HCT116 (cell line): ENCODE data around the gene KDM4D. TPM values are rescaled to one million over a fixed set of nuclear protein-coding genes. Genes with fewer than 3 reads are reported as not detected.

ENCODE experiments used
- ATAC-seq: fragments of 200-7000 bp; cut with Tn5 transposase; 2 replicates; pipeline ENCODE4 v1.9.1; 2020; ENCODE audit warnings: mild to moderate bottlenecking, moderate library complexity
- BruUV-seq: library from RNA; stranded (reverse); fragments of 400-500 nt; replicated peaks from 2 replicates; lab custom pipeline; 2021; lab: Mats Ljungman, UMichigan
- CTCF ChIA-PET: fragments of 300-600 bp; sonication (Branson Sonifier 250); formaldehyde crosslinking; loops from one replicate; lab custom pipeline; 2021; ENCODE audit warnings: antibody characterized with exemption; lab: Charles Lee
- POLR2A ChIA-PET: fragments of 300-600, 350-600 bp; sonication (Branson Sonifier 250); formaldehyde crosslinking; loops from one replicate; lab custom pipeline; 2021; ENCODE audit warnings: antibody characterized with exemption; lab: Charles Lee
- RAD21 ChIA-PET, 2 experiments: fragments of 300-600 bp; sonication (Branson Sonifier 250); formaldehyde crosslinking; loops; one replicate each; lab custom pipeline; 2023; ENCODE audit warnings: low total read pairs in 2 of 2; ENCODE audit not compliant: uncharacterized antibody in 2 of 2, unreplicated experiment in 2 of 2, low non-redundant PET in 1 of 2; lab: Charles Lee
- DNase-seq: peaks from one replicate; pipeline ENCODE4 v3.0.0-alpha.2; 2010; ENCODE audit warnings: low read depth, low spot score
- H2AFZ ChIP-seq: fragments of 200-600 bp; shearing (Covaris generic), sonication (generic); 2 replicates; pipeline ENCODE4 v1.6.1; 2017; ENCODE audit warnings: low read depth, mixed run types, mixed read lengths, antibody characterized with exemption, low read length; ENCODE audit not compliant: poor library complexity, severe bottlenecking
- H3K27ac ChIP-seq: 2 replicates; pipeline ENCODE4 v1.5.1; 2012; ENCODE audit warnings: low read depth, low read length
- H3K27me3 ChIP-seq: fragments of 200-600 bp; sonication (generic); 2 replicates; pipeline ENCODE4 v1.6.1; 2016; ENCODE audit warnings: mixed run types, low read length, mixed read lengths; ENCODE audit not compliant: insufficient read depth
- H3K36me3 ChIP-seq, 2 experiments: fragments of 200-500 bp in 1 of 2; fragments of 200-600 bp in 1 of 2; sonication (Bioruptor generic) in 1 of 2; sonication (generic) in 1 of 2; 2 replicates each; pipeline versions ENCODE4 v1.5.1 to v1.6.1; 2014 to 2016; ENCODE audit warnings: low read length in 2 of 2, inconsistent platforms in 1 of 2, mixed read lengths in 1 of 2, mixed run types in 1 of 2; ENCODE audit not compliant: insufficient read depth in 2 of 2, control insufficient read depth in 1 of 2
- H3K4me1 ChIP-seq, 2 experiments: fragments of 200-600 bp in 1 of 2; sonication (generic) in 1 of 2; 2 replicates each; pipeline versions ENCODE4 v1.5.1 to v1.6.1; 2012 to 2017; ENCODE audit warnings: low read length in 2 of 2, inconsistent platforms in 1 of 2, mild to moderate bottlenecking in 1 of 2, mixed read lengths in 1 of 2, mixed run types in 1 of 2, moderate library complexity in 1 of 2; ENCODE audit not compliant: insufficient read depth in 2 of 2, control insufficient read depth in 1 of 2
- H3K4me2 ChIP-seq: fragments of 200-600 bp; sonication (generic); 2 replicates; pipeline ENCODE4 v1.6.1; 2017; ENCODE audit warnings: mixed run types, low read length, mixed read lengths
- H3K4me3 ChIP-seq, 2 experiments: fragments of 200-600 bp in 1 of 2; sonication (generic) in 1 of 2; replicated peaks in 1 of 2; 2 replicates each; pipeline ENCODE4 v1.5.1; 2011 to 2016; ENCODE audit warnings: low read length in 2 of 2, control low read depth in 1 of 2, low read depth in 1 of 2, mild to moderate bottlenecking in 1 of 2, mixed read lengths in 1 of 2, mixed run types in 1 of 2
- H3K79me2 ChIP-seq: fragments of 200-600 bp; sonication (generic); 2 replicates; pipeline ENCODE4 v1.6.1; 2017; ENCODE audit warnings: mild to moderate bottlenecking, mixed run types, low read length, moderate library complexity, mixed read lengths; ENCODE audit not compliant: insufficient read depth
- H3K9ac ChIP-seq: fragments of 200-600 bp; sonication (generic); 2 replicates; pipeline ENCODE4 v1.6.1; 2016; ENCODE audit warnings: low read length, mixed read lengths
- H3K9me2 ChIP-seq: fragments of 200-600 bp; sonication (generic), shearing (Covaris generic); 2 replicates; pipeline ENCODE4 v1.6.1; 2017; ENCODE audit warnings: mixed run types, mild to moderate bottlenecking, moderate library complexity; ENCODE audit not compliant: insufficient read depth
- H3K9me3 ChIP-seq, 2 experiments: fragments of 200-500 bp in 1 of 2; fragments of 200-600 bp in 1 of 2; sonication (Bioruptor generic) in 1 of 2; sonication (generic) in 1 of 2; 2 replicates each; pipeline ENCODE4 v1.6.1; 2014 to 2017; ENCODE audit warnings: low read length in 2 of 2, mixed read lengths in 2 of 2, inconsistent platforms in 1 of 2, low read depth in 1 of 2, mild to moderate bottlenecking in 1 of 2, mixed run types in 1 of 2, moderate library complexity in 1 of 2; ENCODE audit not compliant: control insufficient read depth in 1 of 2, insufficient read depth in 1 of 2
- H4K20me1 ChIP-seq: fragments of 200-600 bp; sonication (generic), shearing (Covaris generic); 2 replicates; pipeline ENCODE4 v1.6.1; 2017; ENCODE audit warnings: mixed run types, mild to moderate bottlenecking, moderate library complexity; ENCODE audit not compliant: insufficient read depth
- CBX3 ChIP-seq: IDR thresholded peaks from 2 replicates; pipeline ENCODE4 v1.6.1; 2012; ENCODE audit warnings: low read depth
- CEBPB ChIP-seq: IDR thresholded peaks from 2 replicates; pipeline ENCODE4 v1.6.1; 2012; ENCODE audit warnings: low read depth
- EGR1 ChIP-seq: IDR thresholded peaks from 2 replicates; pipeline ENCODE4 v1.6.1; 2012; ENCODE audit warnings: low read depth
- ELF1 ChIP-seq: IDR thresholded peaks from 2 replicates; pipeline ENCODE4 v1.6.1; 2012; ENCODE audit warnings: low read depth, borderline replicate concordance
- EZH2 ChIP-seq: fragments of 200-600 bp; sonication (generic); IDR thresholded peaks from 2 replicates; pipeline ENCODE4 v1.6.1; 2017; ENCODE audit warnings: antibody characterized with exemption, mixed run types
- EZH2phosphoT487 ChIP-seq: fragments of 200-600 bp; IDR thresholded peaks from 2 replicates; pipeline ENCODE4 v1.6.1; 2018; ENCODE audit warnings: antibody characterized with exemption, borderline replicate concordance
- FOSL1 ChIP-seq: IDR thresholded peaks from 2 replicates; pipeline ENCODE4 v1.6.1; 2012; ENCODE audit warnings: low read depth
- JUND ChIP-seq: IDR thresholded peaks from 2 replicates; pipeline ENCODE4 v1.6.1; 2012
- POLR2AphosphoS5 ChIP-seq: IDR thresholded peaks from 2 replicates; pipeline ENCODE4 v1.6.1; 2011; ENCODE audit warnings: mild to moderate bottlenecking, low read depth, low read length, moderate library complexity
- RAD21 ChIP-seq: IDR thresholded peaks from 2 replicates; pipeline ENCODE4 v1.6.1; 2012; ENCODE audit warnings: low read depth, mild to moderate bottlenecking
- SP1 ChIP-seq: IDR thresholded peaks from 2 replicates; pipeline ENCODE4 v1.6.1; 2012; ENCODE audit warnings: low read depth
- SRF ChIP-seq: IDR thresholded peaks from 2 replicates; pipeline ENCODE4 v1.6.1; 2012; ENCODE audit warnings: low read depth
- TCF7L2 ChIP-seq: IDR thresholded peaks from 2 replicates; pipeline ENCODE4 v1.7.0; 2011; ENCODE audit warnings: borderline replicate concordance, inconsistent platforms; ENCODE audit not compliant: insufficient read depth, insufficient read length; ENCODE audit errors: extremely low read depth
- ZFX ChIP-seq: fragments of 450-650 bp; IDR thresholded peaks from 2 replicates; pipeline ENCODE4 v1.6.1; 2017
- intact Hi-C: fragments of 100-400 bp; cut with micrococcal nuclease; formaldehyde crosslinking; loops from 2 replicates; pipeline ENCODE4 v1.10.0; 2022
- total RNA-seq: library from RNA; stranded (reverse); gene quantifications from one replicate; pipeline ENCODE4 v1.2.1, GENCODE V29; 2021; ENCODE audit not compliant: unreplicated experiment
- TF ChIP-seq, protein P1 (sequence below): IDR thresholded peaks from 2 replicates; pipeline ENCODE4 v1.6.1; 2011; ENCODE audit warnings: mild to moderate bottlenecking, low read length, moderate library complexity; ENCODE audit not compliant: insufficient replicate concordance; ENCODE audit errors: extremely low read depth
- TF ChIP-seq, protein P2 (sequence below): IDR thresholded peaks from 2 replicates; pipeline ENCODE4 v1.6.1; 2012
- TF ChIP-seq, protein P3 (sequence below): IDR thresholded peaks from 2 replicates; pipeline ENCODE4 v1.6.1; 2012; ENCODE audit warnings: low read depth

Gene KDM4D
- total RNA-seq, 1 experiment from 2014 or later = 2.1 TPM

DNA sequence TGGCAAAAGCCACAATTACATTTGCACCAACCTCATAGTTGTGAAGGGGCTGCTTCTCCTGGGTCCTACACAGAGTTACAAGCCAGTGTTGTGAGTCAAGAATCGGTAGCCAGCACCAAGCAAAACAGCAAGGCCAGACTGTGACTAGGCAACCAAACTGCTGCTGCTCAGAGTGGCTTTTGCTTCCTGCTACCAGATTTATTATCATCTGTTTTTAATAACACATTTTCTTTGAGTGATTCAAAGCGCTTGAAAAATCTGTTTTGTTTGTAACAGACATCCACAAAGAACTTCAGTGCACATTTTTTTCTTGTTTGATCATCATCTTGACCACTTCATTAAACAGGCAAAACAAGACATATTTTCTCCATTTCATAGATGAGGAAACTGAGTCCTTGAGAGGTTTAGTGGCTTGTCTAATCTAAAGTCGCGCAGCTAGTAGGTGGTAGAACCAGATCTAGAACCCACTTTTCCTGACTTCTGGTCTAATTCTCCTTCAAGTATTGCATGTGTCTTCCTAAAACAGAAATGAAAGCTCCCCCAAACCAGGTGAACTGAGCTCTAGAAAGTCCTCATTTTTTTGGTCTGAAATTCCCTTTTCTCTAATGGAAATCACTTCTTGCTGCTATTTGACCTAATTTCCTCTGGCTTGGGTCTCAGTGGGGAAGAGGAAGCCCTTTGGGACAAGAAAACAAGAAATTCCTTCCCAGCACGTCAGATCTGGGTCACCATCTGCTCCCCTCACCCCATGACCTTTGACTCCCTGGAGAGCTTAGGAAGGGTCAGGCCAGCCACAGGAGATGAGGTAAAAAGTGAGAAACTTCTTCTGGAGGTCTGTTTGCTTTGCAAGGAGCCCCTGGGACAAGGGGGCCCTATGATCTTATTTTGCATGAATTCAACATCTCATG lies 40.0 kb upstream of the KDM4D start:
- CTCF ChIA-PET = no interaction called here
- TF ChIP-seq TCF7L2 = no peak
- TF ChIP-seq RAD21 = no peak
- TF ChIP-seq, protein P1, sequence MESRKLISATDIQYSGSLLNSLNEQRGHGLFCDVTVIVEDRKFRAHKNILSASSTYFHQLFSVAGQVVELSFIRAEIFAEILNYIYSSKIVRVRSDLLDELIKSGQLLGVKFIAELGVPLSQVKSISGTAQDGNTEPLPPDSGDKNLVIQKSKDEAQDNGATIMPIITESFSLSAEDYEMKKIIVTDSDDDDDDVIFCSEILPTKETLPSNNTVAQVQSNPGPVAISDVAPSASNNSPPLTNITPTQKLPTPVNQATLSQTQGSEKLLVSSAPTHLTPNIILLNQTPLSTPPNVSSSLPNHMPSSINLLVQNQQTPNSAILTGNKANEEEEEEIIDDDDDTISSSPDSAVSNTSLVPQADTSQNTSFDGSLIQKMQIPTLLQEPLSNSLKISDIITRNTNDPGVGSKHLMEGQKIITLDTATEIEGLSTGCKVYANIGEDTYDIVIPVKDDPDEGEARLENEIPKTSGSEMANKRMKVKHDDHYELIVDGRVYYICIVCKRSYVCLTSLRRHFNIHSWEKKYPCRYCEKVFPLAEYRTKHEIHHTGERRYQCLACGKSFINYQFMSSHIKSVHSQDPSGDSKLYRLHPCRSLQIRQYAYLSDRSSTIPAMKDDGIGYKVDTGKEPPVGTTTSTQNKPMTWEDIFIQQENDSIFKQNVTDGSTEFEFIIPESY = no peak
- TF ChIP-seq EZH2phosphoT487 = no peak
- no peak for TF ChIP-seq POLR2AphosphoS5
- TF ChIP-seq CEBPB = no peak
- TF ChIP-seq, protein P2, sequence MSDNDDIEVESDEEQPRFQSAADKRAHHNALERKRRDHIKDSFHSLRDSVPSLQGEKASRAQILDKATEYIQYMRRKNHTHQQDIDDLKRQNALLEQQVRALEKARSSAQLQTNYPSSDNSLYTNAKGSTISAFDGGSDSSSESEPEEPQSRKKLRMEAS = no peak
- no peak for TF ChIP-seq ELF1
- TF ChIP-seq EGR1 = no peak
- TF ChIP-seq CBX3 = no peak
- TF ChIP-seq, protein P3, sequence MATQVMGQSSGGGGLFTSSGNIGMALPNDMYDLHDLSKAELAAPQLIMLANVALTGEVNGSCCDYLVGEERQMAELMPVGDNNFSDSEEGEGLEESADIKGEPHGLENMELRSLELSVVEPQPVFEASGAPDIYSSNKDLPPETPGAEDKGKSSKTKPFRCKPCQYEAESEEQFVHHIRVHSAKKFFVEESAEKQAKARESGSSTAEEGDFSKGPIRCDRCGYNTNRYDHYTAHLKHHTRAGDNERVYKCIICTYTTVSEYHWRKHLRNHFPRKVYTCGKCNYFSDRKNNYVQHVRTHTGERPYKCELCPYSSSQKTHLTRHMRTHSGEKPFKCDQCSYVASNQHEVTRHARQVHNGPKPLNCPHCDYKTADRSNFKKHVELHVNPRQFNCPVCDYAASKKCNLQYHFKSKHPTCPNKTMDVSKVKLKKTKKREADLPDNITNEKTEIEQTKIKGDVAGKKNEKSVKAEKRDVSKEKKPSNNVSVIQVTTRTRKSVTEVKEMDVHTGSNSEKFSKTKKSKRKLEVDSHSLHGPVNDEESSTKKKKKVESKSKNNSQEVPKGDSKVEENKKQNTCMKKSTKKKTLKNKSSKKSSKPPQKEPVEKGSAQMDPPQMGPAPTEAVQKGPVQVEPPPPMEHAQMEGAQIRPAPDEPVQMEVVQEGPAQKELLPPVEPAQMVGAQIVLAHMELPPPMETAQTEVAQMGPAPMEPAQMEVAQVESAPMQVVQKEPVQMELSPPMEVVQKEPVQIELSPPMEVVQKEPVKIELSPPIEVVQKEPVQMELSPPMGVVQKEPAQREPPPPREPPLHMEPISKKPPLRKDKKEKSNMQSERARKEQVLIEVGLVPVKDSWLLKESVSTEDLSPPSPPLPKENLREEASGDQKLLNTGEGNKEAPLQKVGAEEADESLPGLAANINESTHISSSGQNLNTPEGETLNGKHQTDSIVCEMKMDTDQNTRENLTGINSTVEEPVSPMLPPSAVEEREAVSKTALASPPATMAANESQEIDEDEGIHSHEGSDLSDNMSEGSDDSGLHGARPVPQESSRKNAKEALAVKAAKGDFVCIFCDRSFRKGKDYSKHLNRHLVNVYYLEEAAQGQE = no peak
- TF ChIP-seq SRF = no peak
- TF ChIP-seq ZFX = no peak
- no peak for TF ChIP-seq EZH2
- no peak for TF ChIP-seq JUND
- no peak for TF ChIP-seq SP1
- no peak for TF ChIP-seq FOSL1

More for the DNA sequence above, 40.0 kb upstream of the KDM4D start:
- H2AFZ ChIP-seq = no peak overlapping the region
- ChIA-PET RAD21 (no interaction called here), POLR2A (no interaction called here)
- no peak overlapping the region for H3K4me3 ChIP-seq
- intact Hi-C loops = no loop called here
- no peaks in the 10 kb centered on the region for H3K36me3 ChIP-seq
- no peaks in the 10 kb centered on the region for H3K4me1 ChIP-seq
- no peaks in the 10 kb centered on the region for H3K9me3 ChIP-seq
- H3K27me3 ChIP-seq = no peaks in the 10 kb centered on the region
- H3K27ac ChIP-seq = no peak overlapping the region
- DNase-seq (no peak), ATAC-seq (no peak)
- no peaks in the 10 kb centered on the region for H4K20me1 ChIP-seq
- no peak overlapping the region for H3K9ac ChIP-seq
- no TSS peak for BruUV-seq
- H3K9me2 ChIP-seq = no peaks in the 10 kb centered on the region
- H3K4me2 ChIP-seq = no peak overlapping the region
- no peaks in the 10 kb centered on the region for H3K79me2 ChIP-seq
